CD4-positive, alpha-beta T cell treated with Interleukin-12 subunit alpha and Interleukin-12 subunit beta, for 1 hour (primary cell): Measurements from ENCODE around the gene HGFAC.

Experiments used
- DNase-seq: peaks from one replicate; pipeline ENCODE4 v3.0.0-alpha.2; 2020

The HGFAC gene

GRCh38 chr4:3492741-3493719 is 51.3 kb downstream of the HGFAC start:
- no peak for DNase-seq

GRCh38 chr4:3493720-3494461 is 52.1 kb downstream of the HGFAC start:
- no peak for DNase-seq

GRCh38 chr4:3494462-3494871 is 52.7 kb downstream of the HGFAC start:
- no peak for DNase-seq

DNA sequence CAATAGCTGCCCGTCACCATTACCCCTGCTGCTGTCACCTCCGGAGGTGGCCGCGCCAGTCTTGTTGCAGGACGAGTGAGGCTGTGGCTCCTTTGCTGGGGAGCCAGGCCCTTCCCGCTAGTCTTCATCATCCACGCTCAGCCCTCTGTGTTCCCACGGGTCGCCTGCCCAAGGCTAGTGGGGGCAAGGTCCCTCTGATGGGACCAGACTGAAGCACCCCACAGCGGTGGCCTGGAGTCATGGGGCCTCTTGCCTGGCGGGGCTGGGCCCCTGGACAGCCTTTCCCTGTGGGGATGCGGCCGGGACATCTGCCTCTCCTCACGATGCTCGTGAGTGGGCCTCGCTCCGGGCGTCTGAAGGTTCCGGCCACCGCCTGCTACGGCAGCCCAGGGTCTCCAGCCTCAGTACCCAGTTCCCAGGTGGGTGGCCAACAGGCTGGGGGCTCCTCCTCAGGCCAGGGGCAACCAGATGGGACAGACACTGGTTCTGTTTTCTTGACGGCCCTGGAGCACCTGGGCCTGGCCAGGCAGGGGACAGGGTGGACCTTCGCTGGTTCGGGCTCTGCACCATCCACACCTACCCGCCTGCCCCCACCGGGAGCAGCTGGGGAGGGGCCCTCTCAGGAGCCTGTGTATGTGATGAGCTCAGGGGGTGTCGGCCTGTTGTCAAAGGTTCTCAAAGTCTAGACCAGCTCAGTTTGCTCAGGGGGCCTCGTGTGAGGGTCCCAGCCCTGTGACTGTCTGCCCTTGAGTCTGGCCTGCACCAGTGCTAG is 53.6 kb downstream of the HGFAC start:
- no peak for DNase-seq

DNA sequence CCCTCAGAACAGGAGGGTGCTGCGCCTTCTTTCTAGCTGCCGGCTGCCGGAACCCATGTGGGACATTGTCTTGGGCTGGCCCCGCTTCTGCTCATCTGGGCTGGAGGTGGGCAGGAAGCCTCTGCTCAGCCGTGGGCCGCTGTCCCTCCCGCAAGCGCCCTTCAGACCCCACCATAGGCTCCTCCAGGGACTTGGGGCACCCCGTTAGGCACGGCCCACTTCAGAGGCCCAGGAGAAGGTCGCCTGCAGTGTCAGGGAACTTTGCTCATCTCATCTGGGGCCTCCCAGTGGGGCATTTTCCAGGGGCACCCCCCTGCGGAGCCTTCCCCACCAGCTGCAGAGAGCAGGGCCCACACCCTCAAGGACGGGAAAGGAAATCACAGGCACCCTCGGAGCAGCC is 54.3 kb downstream of the HGFAC start:
- DNase-seq = no peak

GRCh38 chr4:3497095-3497494 is 55.3 kb downstream of the HGFAC start:
- DNase-seq = no peak

GRCh38 chr4:3497523-3498389 is 56.0 kb downstream of the HGFAC start:
- no peak for DNase-seq

DNA sequence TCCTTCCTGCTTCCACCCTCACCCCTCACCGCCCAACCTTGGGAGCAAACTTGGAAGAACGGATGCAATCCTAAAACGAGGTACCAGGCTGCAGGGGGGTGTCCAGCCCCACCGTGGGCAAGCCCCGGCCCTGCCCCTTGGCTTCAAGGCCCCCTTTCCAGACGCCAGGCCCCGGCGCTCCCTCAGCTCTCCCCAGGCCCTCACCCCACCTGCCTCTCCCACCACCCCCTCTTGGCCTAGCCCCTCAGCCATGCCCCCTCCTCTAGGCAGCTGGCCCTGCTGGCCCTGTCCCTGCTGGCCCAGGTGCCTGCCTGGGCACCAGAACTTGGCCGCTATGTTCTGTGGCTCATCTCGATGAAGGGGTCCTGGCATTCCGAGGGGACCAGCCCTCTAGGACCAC is 56.6 kb downstream of the HGFAC start:
- DNase-seq = no peak
